Measurements from ENCODE around the gene NRCAM. TPM values are rescaled to one million over a fixed set of nuclear protein-coding genes. Genes with fewer than 3 reads are reported as not detected.

The NRCAM gene
- total RNA-seq, 1 donor from 2014 or later, result 13.6 TPM

DNA sequence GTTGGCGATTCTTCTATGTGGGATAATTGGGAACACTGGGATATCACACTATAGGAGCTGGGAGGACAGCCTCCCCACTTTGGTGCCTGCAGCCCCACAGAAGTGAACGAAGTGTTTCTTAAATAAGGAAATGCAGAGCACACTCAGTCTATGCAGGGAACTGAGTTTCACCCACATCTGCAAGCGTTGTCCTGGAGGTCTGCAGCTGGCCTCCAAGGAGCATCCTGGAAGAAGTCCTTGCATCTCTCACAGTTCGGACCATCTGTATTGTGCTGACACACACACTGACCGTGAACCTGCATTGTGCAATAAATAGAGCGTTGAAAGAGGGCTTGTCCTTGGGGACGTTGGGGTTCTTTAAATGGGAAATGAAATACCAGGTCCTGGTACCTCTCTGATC, 351.9 kb downstream of the NRCAM start:
- Histone ChIP-seq H3K27ac (ENCODE audit: low read depth, low read length) (no peak overlapping the region), H3K4me1 (ENCODE audit: control insufficient read depth in 3 of 3, insufficient read depth in 3 of 3, low read length in 3 of 3) (no peaks in the 10 kb centered on the region), H3K36me3 (ENCODE audit: control insufficient read depth in 3 of 3, insufficient read depth in 3 of 3, low read length in 3 of 3) (no peaks in the 10 kb centered on the region)

DNA sequence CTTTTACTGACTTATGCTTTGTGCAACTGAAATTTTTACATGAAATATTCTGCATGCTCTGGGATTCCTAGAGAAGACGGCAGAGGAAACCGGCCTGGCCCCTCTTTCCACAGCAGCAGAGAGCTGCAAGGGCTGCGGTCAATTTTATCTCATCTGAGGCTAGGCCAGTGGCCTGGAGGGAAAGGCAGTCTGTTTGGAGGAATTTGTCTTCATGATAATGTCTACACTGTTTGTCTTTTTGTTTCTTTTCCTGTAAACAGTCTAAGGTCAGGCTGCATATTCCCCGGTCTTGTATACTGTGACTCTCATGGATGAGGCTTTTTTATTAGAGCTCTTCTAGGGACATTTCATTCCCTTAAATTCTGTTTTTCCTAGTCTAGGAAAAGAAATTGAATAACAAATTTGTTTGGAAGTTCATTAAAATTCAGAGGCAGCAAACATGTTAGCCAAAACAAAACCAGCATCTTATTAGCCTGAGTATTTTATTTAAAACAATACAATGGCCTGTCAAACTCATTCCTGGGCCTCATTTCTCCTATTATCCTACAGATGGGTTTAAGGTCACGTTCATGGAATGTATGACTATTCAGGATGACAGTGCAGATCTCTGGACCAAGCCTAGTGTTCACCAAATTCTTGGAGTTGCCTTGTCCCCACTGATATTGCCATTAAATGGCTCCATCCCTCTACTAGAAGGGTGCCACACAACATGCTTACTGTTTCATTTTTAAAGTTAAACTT, 352.5 kb downstream of the NRCAM start:
- Histone ChIP-seq H3K27ac (ENCODE audit: low read depth, low read length) (no peak overlapping the region), H3K4me3 (ENCODE audit: low read length in 3 of 3) (no peak overlapping the region), H3K9me3 (ENCODE audit: control insufficient read depth in 3 of 3, low read length in 3 of 3) (no peaks in the 10 kb centered on the region), H3K36me3 (ENCODE audit: control insufficient read depth in 3 of 3, insufficient read depth in 3 of 3, low read length in 3 of 3) (no peaks in the 10 kb centered on the region), H3K4me1 (ENCODE audit: control insufficient read depth in 3 of 3, insufficient read depth in 3 of 3, low read length in 3 of 3) (no peaks in the 10 kb centered on the region), H3K9ac (ENCODE audit: low read depth in 1 of 3, low read length in 3 of 3) (no peak overlapping the region), H3K27me3 (ENCODE audit: control insufficient read depth in 3 of 3, insufficient read depth in 3 of 3, low read length in 3 of 3) (no peaks in the 10 kb centered on the region)

More for the DNA sequence above, 351.9 kb downstream of the NRCAM start:
- Histone ChIP-seq H3K9ac (ENCODE audit: low read depth in 1 of 3, low read length in 3 of 3) (no peak overlapping the region), H3K27me3 (ENCODE audit: control insufficient read depth in 3 of 3, insufficient read depth in 3 of 3, low read length in 3 of 3) (no peaks in the 10 kb centered on the region), H3K9me3 (ENCODE audit: control insufficient read depth in 3 of 3, low read length in 3 of 3) (no peaks in the 10 kb centered on the region), H3K4me3 (ENCODE audit: low read length in 3 of 3) (no peak overlapping the region)

DNA sequence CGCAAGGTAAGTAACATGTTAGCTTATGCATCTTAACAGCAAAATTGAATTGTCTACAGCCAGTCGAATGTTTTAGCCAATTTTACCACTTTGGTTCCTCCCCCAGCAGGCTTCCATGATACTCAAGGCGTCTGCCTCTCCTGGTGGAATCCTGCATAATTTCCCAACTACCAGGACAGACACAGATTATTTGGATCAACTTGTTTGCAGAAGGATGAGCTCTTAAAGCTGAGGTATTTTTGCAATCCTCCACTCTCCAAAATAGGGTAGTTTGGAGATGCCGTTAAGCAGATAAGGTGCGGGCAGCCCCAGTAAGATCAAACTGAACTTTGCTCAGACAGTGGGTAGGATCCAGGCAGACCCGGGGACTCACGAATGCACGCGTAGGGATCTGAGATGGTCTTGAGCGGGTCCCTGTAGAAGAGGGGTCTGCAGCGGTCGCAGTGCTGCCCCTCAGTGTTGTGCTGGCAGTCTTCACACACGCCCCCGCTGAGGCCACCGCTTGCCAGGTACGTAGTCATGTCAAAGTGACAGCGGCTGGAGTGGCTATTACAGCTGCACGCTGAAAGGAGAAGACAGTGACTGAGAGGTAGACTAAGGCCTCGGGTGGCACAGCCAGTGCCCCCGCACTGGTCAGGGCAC, 353.4 kb downstream of the NRCAM start:
- Histone ChIP-seq H3K9ac (ENCODE audit: low read depth in 1 of 3, low read length in 3 of 3) (no peak overlapping the region), H3K9me3 (ENCODE audit: control insufficient read depth in 3 of 3, low read length in 3 of 3) (no peaks in the 10 kb centered on the region), H3K4me3 (ENCODE audit: low read length in 3 of 3) (no peak overlapping the region), H3K27ac (ENCODE audit: low read depth, low read length) (no peak overlapping the region), H3K4me1 (ENCODE audit: control insufficient read depth in 3 of 3, insufficient read depth in 3 of 3, low read length in 3 of 3) (no peaks in the 10 kb centered on the region), H3K36me3 (ENCODE audit: control insufficient read depth in 3 of 3, insufficient read depth in 3 of 3, low read length in 3 of 3) (no peaks in the 10 kb centered on the region), H3K27me3 (ENCODE audit: control insufficient read depth in 3 of 3, insufficient read depth in 3 of 3, low read length in 3 of 3) (no peaks in the 10 kb centered on the region)

DNA sequence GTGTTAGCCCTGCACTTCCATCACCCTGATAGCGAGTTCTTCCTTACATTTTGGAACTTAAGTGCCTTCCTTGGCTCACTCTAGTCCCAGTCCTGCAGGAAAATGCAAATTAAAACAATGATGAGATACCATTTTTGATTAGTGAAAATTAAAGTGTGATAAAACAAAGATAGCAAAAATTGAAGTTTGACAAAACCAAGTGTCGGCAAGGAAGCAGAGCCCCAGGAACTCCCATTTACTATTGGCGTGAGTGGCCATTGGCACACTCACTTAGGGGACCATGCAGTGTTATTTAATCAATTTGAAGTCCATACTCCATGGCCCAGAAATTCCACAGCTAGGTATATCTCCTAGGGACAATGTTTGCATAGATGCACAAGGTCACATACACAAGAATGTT, 354.5 kb downstream of the NRCAM start:
- no peak overlapping the region for H3K9ac ChIP-seq (ENCODE audit: low read depth in 1 of 3, low read length in 3 of 3)
- H3K36me3 ChIP-seq (ENCODE audit: control insufficient read depth in 3 of 3, insufficient read depth in 3 of 3, low read length in 3 of 3), result no peaks in the 10 kb centered on the region
- no peak overlapping the region for H3K4me3 ChIP-seq (ENCODE audit: low read length in 3 of 3)
- no peaks in the 10 kb centered on the region for H3K9me3 ChIP-seq (ENCODE audit: control insufficient read depth in 3 of 3, low read length in 3 of 3)
- no peaks in the 10 kb centered on the region for H3K27me3 ChIP-seq (ENCODE audit: control insufficient read depth in 3 of 3, insufficient read depth in 3 of 3, low read length in 3 of 3)
- no peak overlapping the region for H3K27ac ChIP-seq (ENCODE audit: low read depth, low read length)
- no peaks in the 10 kb centered on the region for H3K4me1 ChIP-seq (ENCODE audit: control insufficient read depth in 3 of 3, insufficient read depth in 3 of 3, low read length in 3 of 3)

- H3K27ac ChIP-seq (ENCODE audit: low read depth, low read length), result no peak overlapping the region
- H3K9ac ChIP-seq (ENCODE audit: low read depth in 1 of 3, low read length in 3 of 3), result no peak overlapping the region
These were observed 356.5 kb downstream of the NRCAM start for GRCh38 chr7:108099713-108100112.

DNA sequence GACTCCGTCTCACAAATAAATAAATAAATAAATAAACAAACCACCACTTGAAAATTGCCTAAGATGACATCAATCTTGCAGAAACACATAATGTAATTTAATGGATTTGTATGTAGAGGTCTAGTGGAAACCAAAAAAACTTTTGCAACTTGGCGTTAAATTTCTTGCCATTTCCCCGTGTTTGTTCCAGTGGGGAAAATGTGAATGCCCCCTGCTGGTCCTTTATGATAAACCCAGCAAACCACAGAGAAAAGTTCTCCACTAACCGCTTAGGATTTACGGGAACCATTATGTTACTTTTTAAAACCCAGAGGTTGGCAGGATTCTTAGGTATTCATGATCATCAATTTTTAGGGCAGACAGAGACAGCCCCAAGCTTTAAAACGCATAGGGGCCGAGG, 358.5 kb downstream of the NRCAM start:
- H3K9me3 ChIP-seq (ENCODE audit: control insufficient read depth in 3 of 3, low read length in 3 of 3), result no peaks in the 10 kb centered on the region

More at GRCh38 chr7:108099713-108100112, 356.5 kb downstream of the NRCAM start:
- Histone ChIP-seq H3K4me3 (ENCODE audit: low read length in 3 of 3) (no peak overlapping the region), H3K4me1 (ENCODE audit: control insufficient read depth in 3 of 3, insufficient read depth in 3 of 3, low read length in 3 of 3) (peaks cover 0 to 5% (median 0%) of the 10 kb centered on the region in 3 donors), H3K9me3 (ENCODE audit: control insufficient read depth in 3 of 3, low read length in 3 of 3) (no peaks in the 10 kb centered on the region), H3K27me3 (ENCODE audit: control insufficient read depth in 3 of 3, insufficient read depth in 3 of 3, low read length in 3 of 3) (no peaks in the 10 kb centered on the region), H3K36me3 (ENCODE audit: control insufficient read depth in 3 of 3, insufficient read depth in 3 of 3, low read length in 3 of 3) (no peaks in the 10 kb centered on the region)

More for the DNA sequence above, 358.5 kb downstream of the NRCAM start:
- Histone ChIP-seq H3K4me3 (ENCODE audit: low read length in 3 of 3) (no peak overlapping the region), H3K9ac (ENCODE audit: low read depth in 1 of 3, low read length in 3 of 3) (no peak overlapping the region), H3K27ac (ENCODE audit: low read depth, low read length) (no peak overlapping the region), H3K36me3 (ENCODE audit: control insufficient read depth in 3 of 3, insufficient read depth in 3 of 3, low read length in 3 of 3) (no peaks in the 10 kb centered on the region), H3K4me1 (ENCODE audit: control insufficient read depth in 3 of 3, insufficient read depth in 3 of 3, low read length in 3 of 3) (peaks cover 0 to 5% (median 0%) of the 10 kb centered on the region in 3 donors), H3K27me3 (ENCODE audit: control insufficient read depth in 3 of 3, insufficient read depth in 3 of 3, low read length in 3 of 3) (no peaks in the 10 kb centered on the region)

Other genes starting within 250 kb of the NRCAM start
- gene PNPLA8, start 69.7 kb upstream of the NRCAM start, total RNA-seq, result 16.2 TPM
- gene THAP5, start 113.3 kb upstream of the NRCAM start, total RNA-seq, result 12.0 TPM
- gene DNAJB9, start 113.4 kb upstream of the NRCAM start, total RNA-seq, result 16.2 TPM